AG09309 (cell line): ENCODE results near the gene OTULIN.

Source experiments
- DNase-seq: peaks from one replicate; pipeline ENCODE4 v3.0.0-alpha.2; 2010; ENCODE audit warnings: low read depth
- H3K4me3 ChIP-seq: 2 replicates; pipeline ENCODE4 v1.5.1; 2011; ENCODE audit warnings: mild to moderate bottlenecking, low read depth, low read length, moderate library complexity; ENCODE audit not compliant: control insufficient read depth
- TF ChIP-seq, protein P1 (sequence below): IDR thresholded peaks from 2 replicates; pipeline ENCODE4 v1.5.1; 2011; ENCODE audit warnings: mild to moderate bottlenecking, low read depth, low read length, inconsistent platforms; ENCODE audit not compliant: insufficient read depth, control insufficient read depth; ENCODE audit errors: missing control alignments

The OTULIN gene

DNA sequence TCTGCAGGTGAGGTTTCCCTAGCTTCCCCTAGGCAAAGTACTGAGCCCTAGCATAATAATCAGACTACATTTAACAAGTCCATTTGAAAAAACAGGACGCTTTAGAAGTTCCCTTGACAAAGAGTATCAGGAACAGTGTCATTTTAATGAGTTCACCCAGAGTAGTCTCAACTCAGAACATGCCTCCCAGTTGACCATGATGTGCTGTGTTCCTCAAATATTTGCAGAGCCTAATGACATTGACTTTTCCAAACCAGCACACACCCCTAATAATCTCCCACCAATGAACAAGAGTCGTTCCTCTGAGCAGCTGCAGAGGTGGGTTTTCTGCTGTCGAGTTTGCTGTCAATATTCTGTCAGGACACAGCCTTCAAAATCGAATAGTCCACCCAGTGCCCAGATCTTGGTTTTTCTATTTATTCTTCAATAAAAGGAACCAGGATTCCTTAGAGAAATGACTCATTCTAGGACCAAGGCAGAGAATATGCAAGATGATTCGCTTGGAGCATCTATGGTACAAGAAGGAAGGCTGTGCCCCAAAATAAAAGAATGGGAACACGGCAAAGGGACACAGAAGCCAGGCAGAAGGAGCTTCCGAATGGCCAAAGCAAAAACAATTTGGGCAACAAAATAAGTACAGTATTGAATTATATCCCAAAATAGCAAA is 57.6 kb downstream of the OTULIN start:
- no peak overlapping the region for H3K4me3 ChIP-seq
- no peak for DNase-seq
- TF ChIP-seq, protein P1, sequence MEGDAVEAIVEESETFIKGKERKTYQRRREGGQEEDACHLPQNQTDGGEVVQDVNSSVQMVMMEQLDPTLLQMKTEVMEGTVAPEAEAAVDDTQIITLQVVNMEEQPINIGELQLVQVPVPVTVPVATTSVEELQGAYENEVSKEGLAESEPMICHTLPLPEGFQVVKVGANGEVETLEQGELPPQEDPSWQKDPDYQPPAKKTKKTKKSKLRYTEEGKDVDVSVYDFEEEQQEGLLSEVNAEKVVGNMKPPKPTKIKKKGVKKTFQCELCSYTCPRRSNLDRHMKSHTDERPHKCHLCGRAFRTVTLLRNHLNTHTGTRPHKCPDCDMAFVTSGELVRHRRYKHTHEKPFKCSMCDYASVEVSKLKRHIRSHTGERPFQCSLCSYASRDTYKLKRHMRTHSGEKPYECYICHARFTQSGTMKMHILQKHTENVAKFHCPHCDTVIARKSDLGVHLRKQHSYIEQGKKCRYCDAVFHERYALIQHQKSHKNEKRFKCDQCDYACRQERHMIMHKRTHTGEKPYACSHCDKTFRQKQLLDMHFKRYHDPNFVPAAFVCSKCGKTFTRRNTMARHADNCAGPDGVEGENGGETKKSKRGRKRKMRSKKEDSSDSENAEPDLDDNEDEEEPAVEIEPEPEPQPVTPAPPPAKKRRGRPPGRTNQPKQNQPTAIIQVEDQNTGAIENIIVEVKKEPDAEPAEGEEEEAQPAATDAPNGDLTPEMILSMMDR: no peak

DNA sequence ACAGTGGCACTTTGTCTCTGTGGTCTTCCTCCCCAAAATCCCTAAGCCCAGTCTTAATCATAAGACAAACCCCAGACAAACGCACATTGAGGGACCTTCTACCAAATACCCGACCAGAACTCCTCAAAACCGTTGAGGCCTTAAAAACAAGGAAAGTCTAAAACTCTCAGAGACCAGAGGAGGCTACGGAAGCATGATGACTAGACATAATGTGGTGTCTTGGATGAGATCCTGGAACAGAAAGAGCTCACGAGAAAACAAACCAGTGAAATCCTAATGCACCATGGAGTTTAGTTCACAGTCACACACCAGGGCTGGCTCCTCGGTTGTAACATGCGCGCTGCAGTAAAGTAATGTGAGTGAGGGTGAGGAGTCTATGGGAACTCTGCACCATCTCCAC is 58.4 kb downstream of the OTULIN start:
- H3K4me3 ChIP-seq: no peak overlapping the region
- no peak for DNase-seq
- TF ChIP-seq, protein P1: no peak

DNA sequence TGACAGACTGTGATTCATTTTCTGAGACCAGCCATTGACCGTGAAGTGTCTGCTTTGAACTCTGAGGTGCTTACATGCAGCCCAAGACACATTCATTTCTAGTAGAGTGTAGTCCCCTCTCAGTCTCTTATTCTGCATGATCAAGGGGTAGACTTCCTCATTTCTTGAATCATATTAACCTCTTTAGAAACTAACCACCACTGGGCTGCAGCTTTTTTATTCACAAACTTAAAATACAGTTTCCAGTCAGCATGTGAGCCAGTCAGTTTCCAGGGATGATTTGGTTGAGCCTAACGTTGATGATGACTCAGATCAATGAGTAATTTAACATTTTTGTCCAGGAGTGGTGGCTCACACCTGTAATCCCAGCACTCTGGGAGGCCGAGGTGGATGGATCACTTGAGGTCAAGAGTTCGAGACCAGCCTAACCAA is 59.2 kb downstream of the OTULIN start:
- TF ChIP-seq, protein P1: no peak
- DNase-seq: no peak
- H3K4me3 ChIP-seq: no peak overlapping the region

DNA sequence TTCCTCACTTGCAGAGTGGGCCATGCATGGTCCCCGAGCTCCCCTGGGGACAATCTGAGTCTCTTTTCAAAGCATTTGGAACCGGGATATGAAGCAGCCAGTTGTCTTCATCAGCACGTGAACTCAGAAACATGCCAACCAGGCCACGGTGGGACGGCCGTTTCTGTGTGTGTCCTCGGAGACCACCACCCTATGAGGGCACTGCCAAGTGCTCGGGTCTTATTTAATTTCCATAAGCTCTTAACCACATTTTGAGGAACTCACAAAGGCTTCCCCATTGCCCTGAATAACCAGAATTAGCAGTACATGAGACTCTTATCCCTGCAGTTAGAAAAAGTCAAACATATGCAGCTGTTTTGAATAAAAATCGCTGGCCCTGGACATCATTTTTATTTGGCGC is 60.1 kb downstream of the OTULIN start:
- TF ChIP-seq, protein P1: no peak
- no peak for DNase-seq
- no peak overlapping the region for H3K4me3 ChIP-seq

DNA sequence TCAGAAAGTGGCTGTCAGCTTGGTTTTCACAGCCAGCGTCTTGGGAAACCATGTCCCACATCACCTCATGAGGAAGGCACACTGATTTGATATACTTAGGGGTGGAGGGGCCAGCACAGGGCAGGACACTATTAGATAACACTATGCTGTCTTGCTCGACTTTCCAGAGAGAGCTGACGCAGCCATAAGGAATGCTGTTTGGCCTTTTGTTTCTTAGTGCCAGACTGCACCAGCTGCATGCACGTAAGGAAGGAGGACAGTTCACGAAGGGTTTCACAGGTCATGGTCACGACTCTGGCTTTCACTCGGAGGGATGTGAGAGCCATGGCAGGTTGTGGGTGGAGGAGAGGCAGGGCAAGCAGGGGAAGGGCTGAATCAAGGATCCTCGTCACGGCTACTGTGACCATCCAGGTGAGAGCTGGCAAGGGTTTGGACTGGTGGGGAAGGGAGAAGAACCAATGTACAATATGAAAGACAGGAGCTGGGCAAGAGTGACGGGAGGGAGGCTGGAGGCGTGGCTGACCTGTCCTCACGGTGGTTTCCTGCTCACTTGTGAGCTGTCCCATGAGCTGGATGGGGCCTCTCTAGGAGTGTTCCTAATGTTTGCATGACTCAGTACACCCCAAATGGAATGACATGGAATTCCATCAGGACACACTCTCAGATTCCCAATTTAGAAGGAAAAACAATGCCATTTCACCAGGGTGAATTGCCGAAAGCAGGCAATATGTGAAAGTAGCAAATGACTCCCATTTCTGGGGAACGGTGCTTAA is 61.7 kb downstream of the OTULIN start:
- DNase-seq: no peak
- TF ChIP-seq, protein P1: no peak
- no peak overlapping the region for H3K4me3 ChIP-seq

DNA sequence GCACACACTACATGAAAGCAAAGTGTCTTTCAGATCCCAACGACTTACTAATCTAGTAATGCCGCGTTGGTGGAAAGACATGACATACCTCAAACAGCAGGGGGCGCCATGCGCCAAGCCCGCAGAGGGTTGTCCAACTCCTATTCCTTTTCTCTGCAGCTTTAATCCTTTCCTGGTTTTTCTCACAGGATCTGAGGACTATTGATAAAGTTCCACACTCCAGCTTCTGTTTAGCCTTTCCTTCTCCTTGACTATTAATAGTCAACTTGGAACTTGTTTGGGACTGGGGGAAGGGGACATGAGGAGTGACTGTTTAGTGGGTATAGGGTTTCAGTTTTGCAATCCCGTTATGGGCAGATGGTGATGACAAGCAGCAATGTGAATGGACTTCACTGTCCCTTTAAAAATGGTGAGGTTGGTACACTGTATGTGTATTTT is 62.9 kb downstream of the OTULIN start:
- TF ChIP-seq, protein P1: peak; percentile 90
- H3K4me3 ChIP-seq: no peak overlapping the region
- DNase-seq: no peak
